GM21515 (cell line): ENCODE data around the gene TNFRSF17.

Experiments used
- ATAC-seq: cut with Tn5 transposase; IDR thresholded peaks from one replicate; pipeline ENCODE4 v1.9.1; 2021; ENCODE audit not compliant: unreplicated experiment

TNFRSF17 gene

DNA sequence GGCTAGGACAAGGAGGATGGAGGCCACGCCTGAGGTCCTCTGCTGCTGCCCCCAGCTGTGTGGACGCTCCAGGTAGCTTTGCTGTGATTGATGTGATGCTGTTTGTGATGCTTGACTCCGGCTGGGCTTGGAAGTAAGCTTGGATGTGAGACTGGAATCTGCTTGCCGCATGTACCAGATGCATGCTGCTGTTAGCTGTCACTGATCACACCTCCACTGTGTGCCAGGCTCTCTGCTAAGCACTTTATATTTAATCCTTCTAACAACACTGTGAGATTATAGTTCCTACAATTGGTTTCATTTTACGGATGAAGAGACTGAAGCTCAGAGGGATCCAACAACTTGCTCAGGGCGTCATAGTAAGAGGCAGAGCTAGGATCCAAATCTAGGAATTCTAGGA is 35.0 kb downstream of the TNFRSF17 start:
- no peak for ATAC-seq

DNA sequence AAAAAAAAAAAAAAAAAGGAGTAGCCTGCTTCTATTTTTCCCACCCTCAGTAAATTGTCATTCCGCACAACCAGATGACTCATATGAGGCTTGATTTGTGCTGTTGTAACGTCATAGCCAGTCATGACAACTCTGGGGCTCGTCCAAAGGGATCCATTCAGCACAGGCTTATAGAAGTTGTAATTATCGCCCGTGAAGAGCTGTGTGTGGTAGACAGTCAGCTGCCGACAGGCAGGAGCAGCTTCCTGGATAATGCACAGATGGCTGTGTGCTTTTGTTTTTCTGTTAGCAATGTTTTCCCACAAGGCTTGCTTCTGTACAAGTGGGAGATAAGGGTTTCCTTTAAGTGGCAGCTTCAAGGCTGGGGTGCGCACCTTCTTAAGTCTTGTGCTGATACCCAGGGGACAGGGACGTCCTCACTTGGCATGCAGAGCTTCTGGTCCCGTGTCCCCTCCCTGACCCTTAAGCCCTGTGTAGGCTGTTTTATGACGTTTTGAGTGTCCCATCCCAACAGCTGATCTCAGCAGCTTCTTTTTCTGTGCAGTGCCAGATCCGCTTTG is 37.5 kb downstream of the TNFRSF17 start:
- no peak for ATAC-seq

DNA sequence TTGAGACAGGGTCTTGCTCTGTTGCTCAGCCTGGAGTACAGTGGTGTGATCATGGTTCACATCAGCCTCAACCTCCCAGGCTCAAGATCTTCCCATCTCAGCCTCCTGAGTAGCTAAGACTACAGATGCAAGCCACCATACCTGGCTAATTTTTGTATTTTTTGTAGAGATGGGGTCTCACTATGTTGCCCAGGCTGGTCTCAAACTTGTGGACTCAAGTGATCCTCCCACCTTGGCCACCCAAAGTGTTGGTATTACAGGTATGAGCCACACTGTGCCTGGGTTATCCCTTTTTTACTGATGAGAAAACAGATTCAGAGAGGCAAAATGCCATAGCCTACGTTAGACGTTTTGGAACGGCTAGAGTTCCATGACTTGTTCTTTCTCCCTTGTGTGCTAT is 41.6 kb downstream of the TNFRSF17 start:
- ATAC-seq = no peak

DNA sequence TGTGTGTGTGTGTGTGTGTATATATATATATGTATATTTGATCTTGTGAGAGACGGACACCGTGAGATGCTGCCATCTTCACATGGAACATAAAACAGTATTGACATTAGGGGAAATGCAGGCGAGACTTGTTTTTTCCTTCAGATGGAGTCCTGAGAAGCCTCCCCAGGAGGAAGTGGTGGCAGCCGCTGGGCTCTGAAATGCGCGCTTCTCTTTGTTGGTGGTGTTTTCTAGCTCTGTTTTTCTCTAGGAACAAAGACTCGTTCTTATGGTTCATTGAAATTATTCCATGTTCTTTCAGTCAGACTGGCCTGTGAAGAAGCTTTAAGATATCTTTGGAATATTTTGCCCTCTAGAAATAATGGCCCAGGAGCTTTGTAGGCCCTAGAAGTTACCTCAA is 44.5 kb downstream of the TNFRSF17 start:
- no peak for ATAC-seq

DNA sequence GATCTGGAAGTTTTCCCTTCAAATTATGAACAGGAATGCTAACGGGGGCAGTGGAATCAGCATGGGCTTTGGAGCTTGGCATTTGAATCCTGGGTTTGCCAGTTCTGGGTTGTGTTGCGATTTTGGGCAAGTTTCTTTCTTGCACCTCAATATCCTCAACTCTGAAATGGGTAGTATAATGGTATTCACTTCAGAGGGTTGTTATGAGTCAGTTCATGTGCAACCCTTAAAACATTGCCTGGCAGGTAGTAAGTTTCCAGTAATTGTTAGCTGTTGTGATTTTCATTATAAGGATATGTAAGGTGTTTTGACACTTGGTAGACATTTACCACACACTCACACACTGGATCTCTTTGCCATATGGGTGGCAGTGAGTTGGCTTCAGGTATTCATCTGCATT is 44.9 kb downstream of the TNFRSF17 start:
- ATAC-seq = no peak

DNA sequence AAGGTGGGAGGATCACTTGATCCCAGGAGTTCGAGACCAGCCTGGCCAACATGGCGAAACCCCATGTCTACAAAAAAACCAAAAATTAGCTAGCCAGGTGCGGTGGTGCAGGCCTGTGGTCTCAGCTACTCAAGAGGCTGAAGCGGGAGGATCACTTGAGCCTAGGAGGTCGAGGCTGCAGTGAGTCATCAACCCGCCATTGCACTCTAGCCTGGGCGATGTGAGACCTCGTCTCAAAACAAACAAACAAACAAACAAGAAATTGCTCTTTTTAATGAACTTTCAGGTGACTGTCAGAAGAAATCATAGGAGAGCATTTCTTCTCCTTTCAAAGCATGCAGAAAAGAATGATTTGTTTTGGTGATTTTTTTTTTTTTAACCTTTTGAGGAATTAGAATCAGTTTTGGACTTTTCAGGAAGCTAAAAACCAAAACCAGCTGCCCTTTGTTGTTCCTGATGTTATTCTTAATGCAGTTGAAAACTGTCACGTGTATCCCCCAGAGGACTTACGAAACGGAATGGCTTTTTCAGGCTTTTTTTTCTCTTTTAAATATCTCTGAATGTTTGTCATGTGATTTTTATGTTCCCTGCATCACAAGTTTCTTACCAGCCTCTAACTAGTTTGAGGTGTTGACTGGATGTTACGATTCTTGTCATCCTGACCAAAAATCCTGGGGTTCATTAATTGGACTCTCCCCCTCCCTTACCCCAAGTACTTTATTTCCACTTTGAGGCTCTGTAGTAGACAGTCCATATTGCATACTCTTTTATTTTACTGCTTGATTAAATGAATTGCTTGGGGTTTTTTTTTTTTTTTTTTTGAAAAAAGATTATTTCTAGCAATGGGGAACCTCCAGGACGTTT is 45.6 kb downstream of the TNFRSF17 start:
- ATAC-seq = no peak

DNA sequence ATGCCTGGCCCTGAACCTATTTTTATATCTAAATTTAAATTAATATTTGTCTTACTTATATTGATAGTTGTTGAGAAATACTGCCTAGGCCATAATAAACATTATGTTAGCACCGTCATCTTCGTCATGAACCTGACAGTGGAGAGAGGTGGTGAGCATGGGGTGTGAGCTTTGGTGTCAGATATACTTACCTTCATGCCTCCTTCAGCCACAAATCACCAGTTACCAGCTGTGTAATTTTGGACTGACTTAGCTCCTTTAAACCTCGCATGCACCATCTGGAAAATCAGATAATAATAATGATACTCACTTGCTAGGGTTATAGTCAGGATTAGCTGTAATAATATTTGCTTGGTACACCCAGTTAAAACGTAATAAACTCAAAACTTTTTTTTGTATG is 46.6 kb downstream of the TNFRSF17 start:
- ATAC-seq = no peak

DNA sequence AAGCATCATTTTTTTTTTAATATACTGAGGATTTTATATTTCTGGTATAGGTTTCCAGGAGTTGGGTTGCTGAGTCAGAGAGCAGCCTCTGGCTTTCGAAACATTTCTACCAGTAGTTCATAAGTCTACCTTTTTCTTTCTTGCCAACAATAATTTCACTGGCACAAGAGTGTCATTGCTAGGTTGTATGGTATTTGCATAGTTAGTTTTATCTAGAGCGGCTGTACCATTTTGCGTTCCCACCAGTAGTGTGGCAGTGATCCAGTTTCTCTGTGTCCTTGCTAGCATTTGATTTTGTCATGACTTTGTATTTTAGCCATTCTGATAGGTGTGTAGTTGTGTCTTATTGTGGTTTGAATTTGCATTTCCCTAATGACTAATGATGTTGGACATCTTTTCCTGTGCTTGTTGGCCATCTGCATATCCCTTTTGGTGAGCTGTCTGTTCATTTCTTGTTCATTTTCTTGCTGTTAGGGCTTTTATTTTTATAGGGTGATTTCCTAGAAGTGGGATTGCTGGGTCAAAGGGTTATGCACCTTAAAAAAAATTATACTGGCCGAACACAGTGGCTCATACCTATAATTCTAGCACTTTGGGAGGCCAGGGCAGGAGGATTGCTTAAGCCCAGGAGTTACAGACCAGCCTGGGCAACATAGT is 51.4 kb downstream of the TNFRSF17 start:
- no peak for ATAC-seq

DNA sequence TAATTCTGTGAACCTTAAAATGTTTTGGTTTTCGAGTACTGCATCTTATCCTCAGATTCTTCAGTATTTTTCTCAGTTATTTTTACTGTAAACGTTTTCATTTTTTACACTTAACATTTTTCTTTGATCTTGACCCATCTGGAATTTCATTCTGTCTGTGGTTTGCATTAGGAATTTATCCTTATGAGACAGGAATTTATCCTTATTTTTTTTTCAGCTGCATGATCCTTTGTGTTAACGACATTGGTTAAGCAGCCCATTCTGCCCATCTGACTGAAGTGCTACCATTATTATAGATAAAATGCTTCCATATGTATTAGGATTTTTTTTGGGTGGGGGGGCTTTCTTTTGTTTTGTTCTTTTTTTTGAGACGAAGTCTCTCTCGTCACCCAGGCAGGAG is 52.5 kb downstream of the TNFRSF17 start:
- no peak for ATAC-seq
